SIG-M5 (cell line): ENCODE measurements around the gene ARL10.

Source experiments
- DNase-seq: peaks from one replicate; lab custom pipeline; 2025; lab: John Stamatoyannopoulos, UW

ARL10 gene

DNA sequence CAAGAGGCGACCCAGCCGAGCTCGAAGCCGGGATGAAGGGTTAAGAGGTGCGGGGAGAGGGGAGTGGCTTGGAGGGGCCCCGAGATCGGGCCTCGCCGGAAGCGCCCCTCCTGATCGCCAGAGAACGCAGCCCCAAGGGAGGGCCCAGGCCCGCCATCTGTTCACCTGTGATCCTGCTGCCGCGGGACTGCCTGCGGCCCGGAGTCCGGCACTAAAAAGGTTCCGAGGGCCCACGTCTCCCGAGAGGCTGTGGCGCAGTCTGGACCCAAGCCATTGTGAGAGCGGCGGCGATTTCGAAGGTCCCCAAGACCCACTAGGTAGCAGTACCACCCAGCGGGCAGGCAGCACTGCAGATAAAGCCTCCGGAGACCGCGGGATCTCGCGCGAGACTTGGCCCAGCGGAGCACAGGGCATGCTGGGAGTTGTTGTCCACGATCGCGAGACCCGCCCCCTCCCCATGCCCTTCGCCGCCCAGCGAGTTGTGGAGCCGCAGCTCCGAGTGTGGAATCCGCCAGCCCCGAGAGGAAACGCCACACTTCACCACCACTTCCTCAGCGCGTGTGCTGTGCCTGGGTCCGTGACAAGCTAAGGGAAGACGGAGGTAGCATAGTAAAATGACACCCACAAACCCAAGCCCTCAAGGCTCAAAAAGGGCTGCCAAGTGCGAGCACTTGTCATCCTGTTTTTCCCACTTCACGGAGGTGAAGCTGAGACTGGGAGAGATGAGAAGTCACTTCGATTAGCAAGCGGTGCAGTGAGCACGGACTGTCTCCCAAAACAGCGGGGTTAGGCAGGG is 3.7 kb upstream of the ARL10 start, which contains the start of gene KIAA1191:
KIAA1191 (minus strand) TSS at position 328 of the 796 bp plus-strand sequence. CDS start 2,256 bp downstream, outside the sequence.
- peak; percentile 30 for DNase-seq

DNA sequence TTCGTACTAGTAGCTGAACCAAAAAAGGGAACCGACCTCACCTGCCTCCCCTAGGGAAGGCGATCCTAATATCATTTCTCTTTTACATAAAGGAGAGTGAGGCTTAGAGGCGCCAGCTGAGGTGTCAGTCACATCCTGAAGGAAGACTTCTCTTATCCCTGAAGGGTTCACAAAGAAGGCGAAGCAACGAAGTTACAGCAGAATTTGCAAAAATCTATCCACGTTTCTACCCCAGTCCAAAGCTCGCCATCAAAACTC is 3.1 kb upstream of the ARL10 start:
- no peak for DNase-seq

DNA sequence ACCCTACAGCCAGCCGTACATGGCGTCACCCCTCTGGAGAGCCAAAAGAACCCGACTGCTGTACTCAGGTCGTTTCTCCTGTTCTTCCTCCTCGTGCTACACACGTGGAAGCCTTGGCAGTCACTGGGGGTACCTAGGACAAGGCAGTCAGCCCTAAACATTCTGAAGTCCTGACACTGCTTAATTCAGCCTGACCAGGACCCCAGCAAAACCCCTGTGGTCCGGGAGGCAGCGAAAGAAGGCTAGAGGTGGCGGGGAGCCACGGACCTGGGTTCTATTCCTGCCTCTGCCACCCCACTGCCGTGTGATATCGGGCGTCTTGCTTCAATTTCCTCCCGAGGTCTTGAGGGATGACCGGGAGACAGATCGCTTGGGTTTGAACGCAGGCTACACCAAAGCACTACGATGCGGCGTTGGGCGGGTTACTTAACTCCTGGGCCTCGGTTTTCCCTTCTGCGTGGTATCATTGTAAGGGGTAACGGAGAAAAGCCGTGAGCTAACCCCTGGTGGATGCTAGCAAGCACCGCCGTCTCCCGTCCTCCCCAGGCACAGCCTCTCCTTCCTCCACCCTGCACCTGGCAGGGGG is 429 bp upstream of the ARL10 start:
- no peak for DNase-seq

DNA sequence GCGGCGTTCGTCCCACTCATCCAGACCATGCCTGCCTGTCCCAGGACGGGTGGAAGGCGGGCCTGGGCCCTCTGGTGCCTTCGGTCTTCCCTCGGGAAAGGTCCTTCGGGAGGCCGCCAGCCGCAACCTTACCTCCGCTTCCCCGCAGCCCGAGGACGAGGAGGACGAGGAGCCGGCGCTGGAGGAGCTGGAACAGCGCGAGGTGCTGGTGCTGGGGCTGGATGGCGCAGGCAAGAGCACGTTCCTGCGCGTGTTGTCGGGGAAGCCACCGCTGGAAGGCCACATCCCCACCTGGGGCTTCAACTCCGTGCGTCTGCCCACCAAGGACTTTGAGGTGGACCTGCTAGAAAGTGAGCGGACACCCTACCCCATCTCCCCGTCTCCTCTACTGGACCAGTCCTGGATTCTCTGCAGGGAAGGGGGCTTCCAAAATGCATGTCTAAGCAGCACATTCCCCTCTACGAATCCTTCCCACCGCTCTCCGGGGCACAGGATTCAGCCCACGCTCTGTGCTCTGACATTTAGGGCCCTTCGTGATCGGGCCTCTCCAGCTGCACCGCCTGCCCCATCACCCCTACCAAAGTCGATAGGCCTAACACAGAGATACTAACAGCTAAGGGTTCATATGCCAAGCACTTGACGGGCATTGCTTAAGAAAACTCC is 1.1 kb downstream of the ARL10 start:
- no peak for DNase-seq

GRCh38 chr5:176368726-176369125 is 3.4 kb downstream of the ARL10 start:
- no peak for DNase-seq

DNA sequence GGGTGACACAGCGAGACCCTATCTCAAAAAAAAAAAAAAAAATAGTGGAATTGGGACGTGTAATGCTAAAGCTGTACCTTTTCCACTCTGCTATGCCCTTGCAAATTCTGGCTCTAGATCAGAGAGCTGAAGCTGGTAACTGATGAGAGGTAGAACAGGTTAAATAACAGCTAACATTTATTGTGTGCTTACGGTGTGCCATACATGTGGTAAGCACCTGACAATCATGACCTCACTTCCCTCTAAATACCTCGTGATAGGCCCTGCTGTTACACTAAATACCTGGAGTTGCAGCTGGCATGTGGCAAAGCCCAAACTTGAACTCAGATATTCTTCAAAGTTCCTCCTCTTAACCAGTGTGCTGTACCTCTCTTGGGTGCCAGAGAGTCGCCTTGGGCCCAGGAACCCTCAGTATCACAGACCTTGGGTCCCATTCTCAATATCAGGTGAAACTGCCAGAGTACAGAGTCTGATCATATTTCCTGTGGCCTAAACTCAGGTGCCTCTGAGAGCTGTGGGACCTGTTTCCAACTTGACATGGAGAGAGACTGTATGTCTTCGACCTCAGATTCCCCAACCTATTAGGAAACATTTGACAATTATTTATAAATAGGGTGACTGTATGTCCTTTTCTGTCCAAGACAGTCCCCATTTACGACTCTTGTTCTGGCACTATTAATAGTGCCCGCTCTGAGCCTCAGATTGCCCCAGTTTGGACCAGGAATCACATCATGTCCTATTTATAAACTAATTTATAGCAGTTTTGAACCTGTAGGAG is 4.8 kb downstream of the ARL10 start:
- no peak for DNase-seq

GRCh38 chr5:176371621-176372539 is 6.6 kb downstream of the ARL10 start:
- no peak for DNase-seq

GRCh38 chr5:176373100-176373818 is 8.0 kb downstream of the ARL10 start:
- DNase-seq, result no peak

GRCh38 chr5:176379881-176380280 is 14.6 kb downstream of the ARL10 start:
- DNase-seq, result no peak

- no peak for DNase-seq
Observed at GRCh38 chr5:176381423-176381822, 16.1 kb downstream of the ARL10 start.

GRCh38 chr5:176381979-176382378 is 16.7 kb downstream of the ARL10 start:
- no peak for DNase-seq

GRCh38 chr5:176382721-176383120 is 17.4 kb downstream of the ARL10 start:
- DNase-seq, result no peak

GRCh38 chr5:176383248-176383905 is 18.1 kb downstream of the ARL10 start:
- no peak for DNase-seq

- DNase-seq, result no peak
Observed at GRCh38 chr5:176383961-176384360, 18.7 kb downstream of the ARL10 start.

DNA sequence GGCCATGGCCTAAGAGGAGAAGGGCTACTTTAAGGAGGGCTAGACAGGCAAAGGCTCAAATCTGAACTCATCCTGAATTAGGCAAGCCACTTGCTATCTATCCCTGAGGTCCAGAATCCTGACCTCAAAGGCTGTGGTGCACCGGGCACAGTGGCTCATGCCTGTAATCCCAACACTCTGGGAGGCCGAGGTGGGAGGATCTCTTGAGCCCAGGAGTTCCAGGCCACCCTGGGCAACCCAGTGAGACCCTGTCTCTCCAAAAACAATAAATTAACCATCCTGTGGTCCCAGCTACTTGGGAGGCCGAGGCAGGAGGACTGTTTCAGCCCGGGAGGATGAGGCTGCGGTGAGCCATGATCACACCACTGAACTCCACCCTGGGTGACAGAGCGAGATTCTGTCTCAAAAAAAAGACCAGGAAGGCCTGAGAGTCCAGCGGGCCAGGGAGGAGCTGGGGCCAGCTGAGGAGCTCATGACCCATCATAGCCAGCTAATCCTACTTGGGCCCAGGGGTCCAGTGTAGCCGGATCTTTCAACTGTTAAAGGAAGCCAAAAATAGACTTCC is 19.2 kb downstream of the ARL10 start:
- no peak for DNase-seq

GRCh38 chr5:176384991-176385390 is 19.7 kb downstream of the ARL10 start:
- no peak for DNase-seq

- DNase-seq, result no peak
Observed at GRCh38 chr5:176386491-176386890, 21.2 kb downstream of the ARL10 start.

GRCh38 chr5:176387384-176387925 is 22.2 kb downstream of the ARL10 start:
- DNase-seq, result no peak

GRCh38 chr5:176388003-176388443 is 22.7 kb downstream of the ARL10 start:
- DNase-seq, result no peak
